H1 (cell line): ENCODE results near the gene LAMB1. TPM values are rescaled to one million over a fixed set of nuclear protein-coding genes. Genes with fewer than 3 reads are reported as not detected.

Source experiments
- CTCF ChIA-PET: fragments of 300-600 bp; sonication (Branson Sonifier 250); formaldehyde crosslinking; loops from one replicate; lab custom pipeline; 2021; ENCODE audit not compliant: partially characterized antibody; lab: Charles Lee
- POLR2A ChIA-PET: fragments of 300-600 bp; sonication (Branson Sonifier 250); formaldehyde crosslinking; loops from one replicate; lab custom pipeline; 2021; ENCODE audit warnings: inconsistent platforms; ENCODE audit not compliant: partially characterized antibody; lab: Charles Lee
- DNase-seq, 2 experiments: peaks; one replicate each; pipeline versions ENCODE4 v3.0.0 to v3.0.0-alpha.2; 2010 to 2022; ENCODE audit warnings: low spot score in 2 of 2, low read depth in 1 of 2, mixed read lengths in 1 of 2
- FAIRE-seq: peaks from 2 replicates; lab custom pipeline; 2011; peaks lifted over from hg19 to GRCh38; lab: Jason Lieb, UNC
- H2AFZ ChIP-seq: 2 replicates; pipeline ENCODE4 v1.8.1; 2012; ENCODE audit warnings: low read length, inconsistent platforms
- H2AK5ac ChIP-seq: 2 replicates; pipeline ENCODE4 v1.6.1; 2013; ENCODE audit warnings: low read depth, low read length
- H2BK120ac ChIP-seq: replicated peaks from 2 replicates; pipeline ENCODE3; 2013; ENCODE audit warnings: low read depth, low read length, inconsistent platforms
- H2BK12ac ChIP-seq: 2 replicates; pipeline ENCODE4 v1.6.1; 2013; ENCODE audit warnings: low read depth, low read length
- H2BK15ac ChIP-seq: 2 replicates; pipeline ENCODE4 v1.6.1; 2013; ENCODE audit warnings: low read length
- H2BK20ac ChIP-seq: 2 replicates; pipeline ENCODE4 v1.6.1; 2013; ENCODE audit warnings: low read length
- H2BK5ac ChIP-seq: 2 replicates; pipeline ENCODE4 v1.6.1; 2013; ENCODE audit warnings: low read depth, low read length
- H3K14ac ChIP-seq: 2 replicates; pipeline ENCODE4 v1.6.1; 2013; ENCODE audit warnings: inconsistent platforms; ENCODE audit not compliant: insufficient read length
- H3K18ac ChIP-seq: 2 replicates; pipeline ENCODE4 v1.6.1; 2013; ENCODE audit warnings: low read length; ENCODE audit errors: extremely low read depth
- H3K23ac ChIP-seq: 2 replicates; pipeline ENCODE4 v1.6.1; 2013; ENCODE audit warnings: inconsistent platforms; ENCODE audit not compliant: insufficient read length
- H3K23me2 ChIP-seq: 2 replicates; pipeline ENCODE4 v1.6.1; 2013; ENCODE audit warnings: low read depth, low read length
- H3K27ac ChIP-seq: 2 replicates; pipeline ENCODE4 v1.6.1; 2011; ENCODE audit warnings: low read depth, low read length, inconsistent platforms
- H3K27me3 ChIP-seq, 4 experiments: replicated peaks in 1 of 4; 1 replicate in 1 of 4; 2 replicates in 3 of 4; pipeline versions ENCODE4 v1.6.1 to v1.8.1; 2011 to 2013; ENCODE audit warnings: low read length in 3 of 4, mild to moderate bottlenecking in 3 of 4, inconsistent platforms in 2 of 4, mixed read lengths in 2 of 4, moderate library complexity in 1 of 4; ENCODE audit not compliant: control insufficient read depth in 3 of 4, insufficient read depth in 3 of 4; ENCODE audit errors: extremely low read depth in 1 of 4
- H3K36me3 ChIP-seq, 4 experiments: 2 replicates each; pipeline versions ENCODE4 v1.6.1 to v1.8.1; 2011 to 2013; ENCODE audit warnings: mild to moderate bottlenecking in 4 of 4, low read length in 3 of 4, moderate library complexity in 2 of 4, control low read depth in 1 of 4, inconsistent platforms in 1 of 4; ENCODE audit not compliant: insufficient read depth in 4 of 4, control insufficient read depth in 2 of 4
- H3K4ac ChIP-seq: replicated peaks from 2 replicates; pipeline ENCODE3; 2013; ENCODE audit warnings: low read length, low read depth, mixed read lengths, inconsistent platforms; ENCODE audit not compliant: insufficient read length
- H3K4me1 ChIP-seq, 4 experiments: replicated peaks in 1 of 4; 1 replicate in 1 of 4; 2 replicates in 3 of 4; pipeline versions ENCODE4 v1.6.1 to v1.8.1; 2011 to 2013; ENCODE audit warnings: low read length in 3 of 4, inconsistent platforms in 2 of 4, mixed read lengths in 1 of 4; ENCODE audit not compliant: insufficient read depth in 4 of 4, control insufficient read depth in 3 of 4
- H3K4me2 ChIP-seq, 2 experiments: 2 replicates each; pipeline versions ENCODE4 v1.6.1 to v1.8.1; 2011 to 2013; ENCODE audit warnings: low read depth in 2 of 2, low read length in 2 of 2, control low read depth in 1 of 2, inconsistent platforms in 1 of 2, mild to moderate bottlenecking in 1 of 2; ENCODE audit not compliant: insufficient read depth in 1 of 2
- H3K4me3 ChIP-seq, 4 experiments: fragments of 200-600, 300-600 bp in 1 of 4; sonication (generic), shearing (Covaris generic), sonication (Bioruptor Twin) in 1 of 4; 2 replicates each; pipeline versions ENCODE4 v1.5.1 to v1.8.1; 2011 to 2016; ENCODE audit warnings: low read length in 4 of 4, low read depth in 3 of 4, control low read depth in 2 of 4, inconsistent platforms in 2 of 4, mild to moderate bottlenecking in 2 of 4, mixed read lengths in 1 of 4, moderate library complexity in 1 of 4; ENCODE audit not compliant: insufficient read depth in 2 of 4; ENCODE audit errors: extremely low read depth in 1 of 4
- H3K56ac ChIP-seq: replicated peaks from 2 replicates; pipeline ENCODE3; 2013; ENCODE audit warnings: low read depth, mild to moderate bottlenecking, mixed read lengths, low read length, inconsistent platforms; ENCODE audit not compliant: insufficient read length
- H3K79me1 ChIP-seq: 2 replicates; pipeline ENCODE4 v1.6.1; 2013; ENCODE audit warnings: low read depth, low read length, control low read depth
- H3K79me2 ChIP-seq, 2 experiments: 2 replicates each; pipeline versions ENCODE4 v1.6.1 to v1.8.1; 2012 to 2013; ENCODE audit warnings: low read length in 2 of 2, mild to moderate bottlenecking in 2 of 2, inconsistent platforms in 1 of 2; ENCODE audit not compliant: insufficient read depth in 2 of 2, control insufficient read depth in 1 of 2
- H3K9ac ChIP-seq, 4 experiments: replicated peaks in 1 of 4; 1 replicate in 1 of 4; 2 replicates in 3 of 4; pipeline versions ENCODE4 v1.6.1 to v1.8.1; 2011 to 2013; ENCODE audit warnings: low read depth in 3 of 4, low read length in 3 of 4, control low read depth in 2 of 4, mild to moderate bottlenecking in 2 of 4, moderate library complexity in 2 of 4, inconsistent platforms in 1 of 4; ENCODE audit errors: extremely low read depth in 1 of 4
- H3K9me3 ChIP-seq, 2 experiments: 2 replicates each; pipeline versions ENCODE4 v1.6.1 to v1.8.1; 2012 to 2013; ENCODE audit warnings: mild to moderate bottlenecking in 2 of 2, moderate library complexity in 2 of 2, control low read depth in 1 of 2, inconsistent platforms in 1 of 2, low read depth in 1 of 2, low read length in 1 of 2, mixed read lengths in 1 of 2; ENCODE audit not compliant: insufficient read depth in 2 of 2
- H4K20me1 ChIP-seq, 2 experiments: replicated peaks in 1 of 2; 2 replicates each; pipeline versions ENCODE3 to v1.8.1; 2011 to 2013; ENCODE audit warnings: inconsistent platforms in 2 of 2, low read length in 2 of 2, mild to moderate bottlenecking in 1 of 2; ENCODE audit not compliant: insufficient read depth in 2 of 2, control insufficient read depth in 1 of 2
- H4K5ac ChIP-seq: 2 replicates; pipeline ENCODE4 v1.6.1; 2013; ENCODE audit warnings: low read length, low read depth, mixed read lengths, inconsistent platforms; ENCODE audit not compliant: insufficient read length
- H4K8ac ChIP-seq: 2 replicates; pipeline ENCODE4 v1.8.0; 2013; ENCODE audit warnings: mild to moderate bottlenecking, moderate library complexity, low read length, inconsistent platforms; ENCODE audit not compliant: insufficient read depth; ENCODE audit errors: extremely low read depth
- H4K91ac ChIP-seq: replicated peaks from 2 replicates; pipeline ENCODE3; 2013; ENCODE audit warnings: low read length, mixed read lengths, inconsistent platforms; ENCODE audit not compliant: insufficient read length
- ASH2L ChIP-seq: fragments of 200-600, 300-600 bp; sonication (generic); IDR thresholded peaks from one replicate; pipeline ENCODE4 v1.7.1; 2017; ENCODE audit warnings: low read length
- BACH1 ChIP-seq: IDR thresholded peaks from 2 replicates; pipeline ENCODE4 v1.6.1; 2012; ENCODE audit warnings: low read length, improper control_type of control experiment
- CTBP2 ChIP-seq: IDR thresholded peaks from 2 replicates; pipeline ENCODE4 v1.7.0; 2011; ENCODE audit warnings: borderline replicate concordance, mild to moderate bottlenecking, moderate library complexity, mixed read lengths, low read length; ENCODE audit not compliant: insufficient read depth, insufficient read length
- NRF1 ChIP-seq: IDR thresholded peaks from 2 replicates; pipeline ENCODE4 v1.6.1; 2011; ENCODE audit warnings: mild to moderate bottlenecking, low read depth, low read length, improper control_type of control experiment
- SAP30 ChIP-seq: fragments of 300-600 bp; sonication (generic); IDR thresholded peaks from 2 replicates; pipeline ENCODE4 v1.7.1; 2012; ENCODE audit warnings: low read length, moderate library complexity, mild to moderate bottlenecking, inconsistent platforms; ENCODE audit not compliant: insufficient read depth, insufficient replicate concordance
- SIN3A ChIP-seq, 2 experiments: IDR thresholded peaks in 1 of 2; conservative IDR thresholded peaks in 1 of 2; 2 replicates each; pipeline ENCODE4 v1.6.1; 2011 to 2012; ENCODE audit warnings: low read length in 2 of 2, improper control_type of control experiment in 1 of 2, low read depth in 1 of 2, mild to moderate bottlenecking in 1 of 2
- SIRT6 ChIP-seq: IDR thresholded peaks from one replicate; pipeline ENCODE4 v1.7.1; 2012; ENCODE audit warnings: low read length, inconsistent platforms
- SRF ChIP-seq: IDR thresholded peaks from 2 replicates; pipeline ENCODE4 v1.6.1; 2011; ENCODE audit warnings: mild to moderate bottlenecking, low read depth, low read length, moderate library complexity
- SUZ12 ChIP-seq: fragments of 200-600 bp; sonication (generic); IDR thresholded peaks from 2 replicates; pipeline ENCODE4 v1.6.1; 2012; ENCODE audit warnings: mild to moderate bottlenecking, inconsistent platforms, low read length, moderate library complexity, mixed read lengths
- WGBS, 2 experiments: shearing (Covaris generic) in 1 of 2; methylation state at CpG; one replicate each; pipeline versions ENCODE4 v1.1.6 to v1.1.7; 2013 to 2015; ENCODE audit warnings: low lambda C conversion rate in 2 of 2, mixed read lengths in 2 of 2, inconsistent platforms in 1 of 2, low coverage in 1 of 2, missing lambda C conversion rate in 1 of 2; ENCODE audit not compliant: insufficient replicate concordance in 2 of 2, insufficient coverage in 1 of 2, insufficient read length in 1 of 2; ENCODE audit errors: extremely low coverage in 1 of 2, missing lambda C conversion rate in 1 of 2; 5-methylcytosine and 5-hydroxymethylcytosine counted together
- polyA plus RNA-seq, 7 experiments: library from polyadenylated mRNA; depleted of rRNA in 3 of 7; stranded (reverse) in 5 of 7; unstranded in 2 of 7; fragments of >200 nt in 5 of 7; fragments of 200-250 nt in 2 of 7; gene quantifications; 1 replicate in 5 of 7; 2 replicates in 1 of 7; 4 replicates in 1 of 7; pipeline versions ENCODE4 v1.2.1 to v1.2.3, GENCODE V29; 2011 to 2013; ENCODE audit warnings: missing spikeins in 2 of 7, mixed read lengths in 2 of 7
- total RNA-seq: library from RNA; stranded (reverse); fragmentation: NEBNext Ultra II Directional; extraction: Animal tissue kit (Norgen Biotek cat#: 25700); gene quantifications from 2 replicates; pipeline ENCODE4 v1.2.1, GENCODE V29; 2021
- TF ChIP-seq, protein P1 (sequence below): IDR thresholded peaks from 2 replicates; pipeline ENCODE4 v1.6.1; 2012; ENCODE audit warnings: inconsistent platforms

LAMB1 gene
- total and polyA plus RNA-seq, 2 of the 8 experiments (the other 6 are each of a cell fraction or from before 2014, with no cell fraction given) = 31.9 to 38.5 TPM

DNA sequence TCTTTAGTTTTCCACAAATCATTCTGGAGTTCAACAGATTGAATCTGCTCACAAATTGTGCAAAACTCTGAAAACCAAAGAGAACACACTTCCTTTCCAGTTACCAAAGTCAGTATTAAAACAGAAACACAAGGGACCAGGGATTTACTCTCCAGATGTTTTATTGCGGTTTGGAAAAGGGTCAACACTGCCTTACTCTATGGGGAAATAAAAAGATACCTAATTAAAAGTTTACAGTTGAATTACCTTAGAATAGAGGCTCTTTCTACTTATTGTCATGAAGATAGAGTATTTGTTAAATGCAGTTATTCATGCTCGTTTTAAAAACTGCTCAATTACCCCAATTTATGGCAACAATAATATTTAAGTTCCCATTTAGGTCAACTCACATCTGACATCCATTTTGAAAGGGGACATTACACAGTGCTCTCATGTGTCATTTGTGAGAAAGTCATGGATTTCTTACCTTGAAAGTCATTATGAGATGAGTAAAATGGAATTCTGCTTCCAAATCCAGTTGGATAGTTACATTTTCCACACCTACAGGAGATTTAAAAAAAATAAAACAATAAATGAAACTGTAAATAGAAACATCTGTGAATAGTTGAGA is 8.4 kb downstream of the LAMB1 start:
- 91% methylated on average over 2 of the region's 2 CpGs; no CpG with 5 or more reads in 1 of the 2 experiments for whole genome bisulfite sequencing, 2 experiments
- Histone ChIP-seq H3K4me1 (no peaks in the 10 kb centered on the region; a peak in 2 of 7 replicates), H3K23me2 (no peaks in the 10 kb centered on the region), H2AFZ (no peak overlapping the region), H2AK5ac (no peak overlapping the region), H4K5ac (no peak overlapping the region), H3K18ac (no peak overlapping the region), H3K27me3 (no peaks in the 10 kb centered on the region), H3K23ac (no peak overlapping the region), H3K9me3 (no peaks in the 10 kb centered on the region), H3K79me1 (no peaks in the 10 kb centered on the region), H3K56ac (no peak overlapping the region), H4K20me1 (no peaks in the 10 kb centered on the region), H3K14ac (no peak overlapping the region), H4K8ac (no peak overlapping the region), H3K4me2 (no peak overlapping the region; a peak in 1 of 4 replicates)
- FAIRE-seq (no peak), DNase-seq (no peak)
- POLR2A ChIA-PET = no interaction called here
- TF ChIP-seq CTBP2 (no peak), ASH2L (no peak), NRF1 (no peak), BACH1 (no peak), SRF (no peak), SUZ12 (no peak), SAP30 (no peak), SIRT6 (no peak), SIN3A (conservative IDR thresholded peaks at IDR 0.05 in 1 of 2, IDR thresholded peaks at IDR 0.05 in 1 of 2; ENCODE audit: low read depth in 1 of 2, low read length in 2 of 2) (no peak)
- TF ChIP-seq, protein P1, sequence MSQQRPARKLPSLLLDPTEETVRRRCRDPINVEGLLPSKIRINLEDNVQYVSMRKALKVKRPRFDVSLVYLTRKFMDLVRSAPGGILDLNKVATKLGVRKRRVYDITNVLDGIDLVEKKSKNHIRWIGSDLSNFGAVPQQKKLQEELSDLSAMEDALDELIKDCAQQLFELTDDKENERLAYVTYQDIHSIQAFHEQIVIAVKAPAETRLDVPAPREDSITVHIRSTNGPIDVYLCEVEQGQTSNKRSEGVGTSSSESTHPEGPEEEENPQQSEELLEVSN = no peak
- TF ChIP-seq, all 59 proteins: peak for 0
- Histone ChIP-seq H4K91ac (no peak overlapping the region), H3K36me3 (peaks cover 0 to 24% (median 7%) of the 10 kb centered on the region in 4 experiments; a peak in 4 of 8 replicates), H3K27ac (no peak overlapping the region), H3K4me3 (no peak overlapping the region), H2BK12ac (no peak overlapping the region), H2BK15ac (no peak overlapping the region), H3K79me2 (no peaks in the 10 kb centered on the region), H3K9ac (no peak overlapping the region), H2BK5ac (no peak overlapping the region), H3K4ac (no peak overlapping the region), H2BK120ac (no peak overlapping the region), H2BK20ac (no peak overlapping the region)
- CTCF ChIA-PET = interaction anchor here (1.0 to 2.8 kb wide), 3 partner anchors 9 to 22 kb away, joined by 3 to 7 read pairs (median 4); partner anchors contain the start of gene LAMB1
